Liver (tissue), 3 donors: ENCODE measurements around the gene ARID5B.

Experiments used
- EGR1 ChIP-seq, 2 donors: IDR thresholded peaks; 2 replicates each; pipeline ENCODE4 v1.6.1; 2016 to 2018; ENCODE audit warnings: antibody characterized with exemption in 2 of 2, low read depth in 2 of 2
- GABPA ChIP-seq, 2 donors: IDR thresholded peaks in 1 of 2; conservative IDR thresholded peaks in 1 of 2; 2 replicates each; pipeline ENCODE4 v1.6.1; 2016; ENCODE audit warnings: antibody characterized with exemption in 2 of 2, mild to moderate bottlenecking in 1 of 2, moderate library complexity in 1 of 2
- HNF4A ChIP-seq, 2 donors: conservative IDR thresholded peaks; 2 replicates each; pipeline ENCODE4 v1.6.1; 2016; ENCODE audit warnings: antibody characterized with exemption in 2 of 2, mild to moderate bottlenecking in 2 of 2
- SP1 ChIP-seq: IDR thresholded peaks from 2 replicates; pipeline ENCODE4 v1.6.1; 2018; ENCODE audit warnings: antibody characterized with exemption, mild to moderate bottlenecking
- TAF1 ChIP-seq: conservative IDR thresholded peaks from 2 replicates; pipeline ENCODE4 v1.6.1; 2016; ENCODE audit warnings: antibody characterized with exemption, mild to moderate bottlenecking
- TF ChIP-seq, protein P1 (sequence below): fragments of 150-350 bp; IDR thresholded peaks from 2 replicates; pipeline ENCODE4 v1.5.1; 2017; ENCODE audit warnings: improper control_type of control experiment, low read depth, low read length; ENCODE audit not compliant: missing input control
- TF ChIP-seq, protein P2 (sequence below): IDR thresholded peaks from 2 replicates; pipeline ENCODE4 v1.6.1; 2016; ENCODE audit warnings: antibody characterized with exemption, mild to moderate bottlenecking
- TF ChIP-seq, protein P3 (sequence below): IDR thresholded peaks from 2 replicates; pipeline ENCODE4 v1.6.1; 2016; ENCODE audit warnings: antibody characterized with exemption
- TF ChIP-seq, protein P4 (sequence below): IDR thresholded peaks from 2 replicates; pipeline ENCODE4 v1.6.1; 2016; ENCODE audit warnings: antibody characterized with exemption
- donor health status: healthy.
- donor health status: healthy.

DNA sequence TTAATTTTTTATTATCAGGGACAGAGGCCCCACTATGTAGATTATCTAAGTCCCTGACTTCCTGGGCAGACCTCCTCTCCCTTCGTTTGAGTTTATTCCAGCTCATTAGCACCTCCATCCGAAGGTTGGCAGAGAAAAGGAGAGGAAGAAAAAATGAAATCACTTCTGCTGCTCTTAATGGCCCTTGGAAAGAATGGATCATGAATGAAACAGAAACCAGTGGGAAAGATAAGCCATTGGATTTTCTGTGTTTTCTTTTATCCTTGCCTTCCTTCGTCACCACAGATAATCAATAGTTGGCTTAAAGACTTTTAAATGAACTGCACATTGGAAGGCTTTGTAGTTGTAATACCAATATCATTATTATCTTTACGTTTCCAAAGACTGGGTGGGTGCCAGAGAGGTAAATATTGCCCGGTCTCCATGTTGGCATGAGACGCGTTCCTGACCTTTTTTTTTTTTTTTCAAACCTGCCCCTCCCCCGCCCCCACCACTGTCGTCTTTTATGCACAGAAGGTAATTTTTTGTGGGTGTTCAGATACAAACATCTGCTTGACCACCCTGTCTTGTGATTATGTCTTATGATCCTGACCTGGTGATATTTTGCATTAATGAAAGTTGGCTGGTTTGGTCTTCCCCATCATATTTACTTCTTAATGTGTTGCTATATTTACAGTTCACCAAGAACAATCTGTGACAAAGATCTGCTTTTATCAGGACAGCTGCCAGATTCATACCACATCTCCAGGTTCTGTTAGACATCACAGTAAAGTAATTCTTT lies 116.8 kb downstream of the ARID5B start:
- TF ChIP-seq, protein P1, sequence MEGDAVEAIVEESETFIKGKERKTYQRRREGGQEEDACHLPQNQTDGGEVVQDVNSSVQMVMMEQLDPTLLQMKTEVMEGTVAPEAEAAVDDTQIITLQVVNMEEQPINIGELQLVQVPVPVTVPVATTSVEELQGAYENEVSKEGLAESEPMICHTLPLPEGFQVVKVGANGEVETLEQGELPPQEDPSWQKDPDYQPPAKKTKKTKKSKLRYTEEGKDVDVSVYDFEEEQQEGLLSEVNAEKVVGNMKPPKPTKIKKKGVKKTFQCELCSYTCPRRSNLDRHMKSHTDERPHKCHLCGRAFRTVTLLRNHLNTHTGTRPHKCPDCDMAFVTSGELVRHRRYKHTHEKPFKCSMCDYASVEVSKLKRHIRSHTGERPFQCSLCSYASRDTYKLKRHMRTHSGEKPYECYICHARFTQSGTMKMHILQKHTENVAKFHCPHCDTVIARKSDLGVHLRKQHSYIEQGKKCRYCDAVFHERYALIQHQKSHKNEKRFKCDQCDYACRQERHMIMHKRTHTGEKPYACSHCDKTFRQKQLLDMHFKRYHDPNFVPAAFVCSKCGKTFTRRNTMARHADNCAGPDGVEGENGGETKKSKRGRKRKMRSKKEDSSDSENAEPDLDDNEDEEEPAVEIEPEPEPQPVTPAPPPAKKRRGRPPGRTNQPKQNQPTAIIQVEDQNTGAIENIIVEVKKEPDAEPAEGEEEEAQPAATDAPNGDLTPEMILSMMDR, result no peak
- TF ChIP-seq, protein P2, sequence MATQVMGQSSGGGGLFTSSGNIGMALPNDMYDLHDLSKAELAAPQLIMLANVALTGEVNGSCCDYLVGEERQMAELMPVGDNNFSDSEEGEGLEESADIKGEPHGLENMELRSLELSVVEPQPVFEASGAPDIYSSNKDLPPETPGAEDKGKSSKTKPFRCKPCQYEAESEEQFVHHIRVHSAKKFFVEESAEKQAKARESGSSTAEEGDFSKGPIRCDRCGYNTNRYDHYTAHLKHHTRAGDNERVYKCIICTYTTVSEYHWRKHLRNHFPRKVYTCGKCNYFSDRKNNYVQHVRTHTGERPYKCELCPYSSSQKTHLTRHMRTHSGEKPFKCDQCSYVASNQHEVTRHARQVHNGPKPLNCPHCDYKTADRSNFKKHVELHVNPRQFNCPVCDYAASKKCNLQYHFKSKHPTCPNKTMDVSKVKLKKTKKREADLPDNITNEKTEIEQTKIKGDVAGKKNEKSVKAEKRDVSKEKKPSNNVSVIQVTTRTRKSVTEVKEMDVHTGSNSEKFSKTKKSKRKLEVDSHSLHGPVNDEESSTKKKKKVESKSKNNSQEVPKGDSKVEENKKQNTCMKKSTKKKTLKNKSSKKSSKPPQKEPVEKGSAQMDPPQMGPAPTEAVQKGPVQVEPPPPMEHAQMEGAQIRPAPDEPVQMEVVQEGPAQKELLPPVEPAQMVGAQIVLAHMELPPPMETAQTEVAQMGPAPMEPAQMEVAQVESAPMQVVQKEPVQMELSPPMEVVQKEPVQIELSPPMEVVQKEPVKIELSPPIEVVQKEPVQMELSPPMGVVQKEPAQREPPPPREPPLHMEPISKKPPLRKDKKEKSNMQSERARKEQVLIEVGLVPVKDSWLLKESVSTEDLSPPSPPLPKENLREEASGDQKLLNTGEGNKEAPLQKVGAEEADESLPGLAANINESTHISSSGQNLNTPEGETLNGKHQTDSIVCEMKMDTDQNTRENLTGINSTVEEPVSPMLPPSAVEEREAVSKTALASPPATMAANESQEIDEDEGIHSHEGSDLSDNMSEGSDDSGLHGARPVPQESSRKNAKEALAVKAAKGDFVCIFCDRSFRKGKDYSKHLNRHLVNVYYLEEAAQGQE, result no peak
- TF ChIP-seq, protein P3, sequence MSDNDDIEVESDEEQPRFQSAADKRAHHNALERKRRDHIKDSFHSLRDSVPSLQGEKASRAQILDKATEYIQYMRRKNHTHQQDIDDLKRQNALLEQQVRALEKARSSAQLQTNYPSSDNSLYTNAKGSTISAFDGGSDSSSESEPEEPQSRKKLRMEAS, result peak; percentile 40
- TF ChIP-seq EGR1 (IDR thresholded peaks at IDR 0.05; ENCODE audit: low read depth in 2 of 2) (no peak), HNF4A (conservative IDR thresholded peaks at IDR 0.05) (peak; percentile 25 to 35), SP1 (peak; percentile 11), GABPA (IDR thresholded peaks at IDR 0.05 in 1 of 2, conservative IDR thresholded peaks at IDR 0.05 in 1 of 2) (no peak), TAF1 (no peak)
- TF ChIP-seq, protein P4, sequence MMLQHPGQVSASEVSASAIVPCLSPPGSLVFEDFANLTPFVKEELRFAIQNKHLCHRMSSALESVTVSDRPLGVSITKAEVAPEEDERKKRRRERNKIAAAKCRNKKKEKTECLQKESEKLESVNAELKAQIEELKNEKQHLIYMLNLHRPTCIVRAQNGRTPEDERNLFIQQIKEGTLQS, result no peak
